Measurements from ENCODE around the gene BLOC1S3. TPM values are rescaled to one million over a fixed set of nuclear protein-coding genes. Genes with fewer than 3 reads are reported as not detected.

Gene BLOC1S3
- total and polyA plus RNA-seq, 2 of the 13 experiments (the other 11 are each of a cell fraction or from before 2014, with no cell fraction given): 4.3 to 4.8 TPM

GRCh38 chr19:45164577-45165335, 13.8 kb upstream of the BLOC1S3 start (continued):
- TF ChIP-seq ZBTB25 (CRISPR knock-in tag; IDR thresholded peaks at IDR 0.05): no peak
- no peak for TF ChIP-seq PRPF4 (IDR thresholded peaks at IDR 0.05; ENCODE audit: low read depth, low read length, poor library complexity, severe bottlenecking)
- TF ChIP-seq PRDM4 (CRISPR knock-in tag; IDR thresholded peaks at IDR 0.05; ENCODE audit: borderline replicate concordance): no peak
- no peak for TF ChIP-seq ZSCAN5A (CRISPR knock-in tag; IDR thresholded peaks at IDR 0.05; ENCODE audit: borderline replicate concordance)
- no peak for TF ChIP-seq JUND (CRISPR knock-in tag; IDR thresholded peaks at IDR 0.05)
- TF ChIP-seq ATF2 (CRISPR knock-in tag; IDR thresholded peaks at IDR 0.05): no peak
- TF ChIP-seq ZNF142 (CRISPR knock-in tag; IDR thresholded peaks at IDR 0.05): no peak
- no peak for TF ChIP-seq ZNF607 (CRISPR knock-in tag; IDR thresholded peaks at IDR 0.05; ENCODE audit: borderline replicate concordance)
- no peak for TF ChIP-seq ZXDC (CRISPR knock-in tag; IDR thresholded peaks at IDR 0.05)
- TF ChIP-seq SNAI1 (CRISPR knock-in tag; IDR thresholded peaks at IDR 0.05; ENCODE audit: borderline replicate concordance): no peak
- TF ChIP-seq ZSCAN12 (CRISPR knock-in tag; IDR thresholded peaks at IDR 0.05): no peak
- no peak for TF ChIP-seq MED13 (CRISPR knock-in tag; IDR thresholded peaks at IDR 0.05)

All from HepG2 (cell line).